Midbrain (tissue), 1 donor: Measurements from ENCODE around the gene ARRB1.
"Not testable (repeated sequence)": the region's sequence is repeated elsewhere in the genome, so short reads cannot be mapped to it uniquely, and the experiment has no call there.

Experiments used
- DNase-seq: peaks from one replicate; lab custom pipeline; 2025; lab: John Stamatoyannopoulos, UW

Gene ARRB1

DNA sequence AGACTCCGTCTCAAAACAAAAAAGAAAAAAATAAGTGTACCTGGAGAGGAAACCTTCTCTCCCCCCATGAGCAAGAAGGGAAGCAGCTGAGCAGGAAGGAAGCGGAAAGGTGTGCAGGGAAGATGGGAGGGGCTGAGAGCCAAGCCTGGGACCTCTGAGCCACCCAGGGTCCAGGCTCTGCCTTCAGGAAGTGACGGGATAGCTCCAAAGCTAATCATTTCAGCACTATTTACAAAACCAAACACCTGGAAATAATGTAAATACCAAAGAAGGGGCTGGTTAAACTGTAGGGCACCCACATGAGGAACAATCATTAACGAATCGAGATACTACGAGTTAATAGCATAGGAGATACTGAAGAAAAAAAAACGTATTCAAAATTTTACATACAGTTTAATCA is 27.9 kb downstream of the ARRB1 start:
- no peak for DNase-seq

DNA sequence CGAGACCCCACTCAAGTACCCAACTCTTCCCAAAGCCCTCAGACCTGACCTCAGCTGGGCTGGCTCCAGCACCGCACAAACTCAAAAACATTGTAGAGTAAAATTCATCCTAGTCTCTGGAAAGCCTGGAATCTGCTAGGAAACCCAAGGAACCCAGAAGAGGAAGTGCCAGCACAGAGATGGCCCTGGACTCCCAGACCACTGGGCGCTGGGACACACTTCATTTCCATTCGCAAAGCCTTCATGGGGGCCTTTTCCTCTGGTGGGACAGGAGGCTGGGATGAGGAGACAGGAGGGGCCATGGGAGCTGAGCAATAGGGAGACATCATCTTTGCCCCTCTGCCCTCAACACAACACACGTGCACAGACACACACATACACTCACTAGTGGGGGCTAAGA is 30.8 kb downstream of the ARRB1 start:
- no peak for DNase-seq

DNA sequence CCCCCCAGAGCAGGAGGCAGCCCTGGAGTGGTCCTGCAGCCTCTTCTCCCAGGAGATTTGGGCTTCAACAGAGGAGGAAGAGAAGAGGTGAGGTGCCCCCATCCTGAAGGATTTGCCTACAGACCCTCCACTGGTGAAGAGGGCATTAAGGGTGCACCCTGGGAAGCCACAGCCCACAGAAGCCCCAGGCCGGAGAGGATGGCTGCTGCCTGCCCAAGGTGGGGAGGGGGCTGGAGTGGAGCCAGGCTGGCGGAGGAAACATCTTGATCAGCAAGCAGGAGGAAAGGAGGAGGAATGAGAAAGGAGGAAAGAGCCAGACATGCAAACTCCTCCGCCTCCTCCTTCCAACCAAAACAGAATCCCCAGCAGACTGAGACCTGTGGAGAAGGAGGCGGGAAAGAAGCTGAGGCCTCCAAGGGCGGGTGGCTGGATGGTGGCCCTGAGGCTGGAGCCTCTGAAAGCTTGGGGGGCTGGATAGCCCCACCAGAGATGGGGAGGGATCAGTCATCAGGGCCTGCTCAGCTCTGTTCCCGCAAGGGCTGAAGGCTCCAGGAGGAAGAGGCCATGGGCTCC is 31.3 kb downstream of the ARRB1 start:
- DNase-seq = no peak

DNA sequence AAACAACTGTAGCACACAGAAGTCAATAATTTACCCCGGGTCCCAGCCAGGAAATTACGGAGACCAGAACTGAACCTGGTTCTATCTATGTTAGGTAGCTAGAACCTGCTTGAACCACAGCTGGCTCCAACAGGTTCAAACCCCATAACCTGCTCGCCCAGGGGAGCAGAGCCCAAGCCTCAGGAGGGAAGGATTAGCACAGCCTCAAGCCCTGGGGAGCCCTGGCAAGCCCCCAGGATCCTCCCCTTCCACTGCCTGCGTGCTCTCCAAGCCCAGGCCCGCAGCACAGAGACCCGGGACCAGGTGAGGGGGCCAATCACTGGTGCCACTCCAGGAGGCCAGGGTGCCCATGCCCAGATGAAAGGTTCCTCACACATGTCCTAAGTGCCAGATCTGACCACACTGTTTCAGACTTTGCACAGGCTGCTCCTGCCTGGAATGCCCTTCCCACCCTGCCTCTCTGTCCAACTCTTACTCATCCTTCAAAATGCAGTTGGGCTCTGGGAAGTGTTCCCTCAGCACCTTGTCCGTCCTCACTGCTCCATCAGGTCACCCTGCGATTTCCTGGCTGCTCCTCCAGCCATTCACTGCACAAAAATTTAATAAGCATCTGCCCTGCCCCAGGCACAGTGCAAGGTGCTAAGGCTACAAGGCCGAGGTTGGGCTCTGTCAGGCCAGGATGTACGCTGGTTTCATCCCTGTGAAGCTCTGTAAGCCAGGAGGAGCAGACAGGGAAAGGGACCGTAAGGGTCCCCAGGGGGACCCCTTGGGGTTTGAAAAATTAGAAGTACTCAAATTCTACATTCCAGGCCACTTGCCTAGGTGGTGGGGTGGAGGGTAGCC is 32.2 kb downstream of the ARRB1 start:
- no peak for DNase-seq

DNA sequence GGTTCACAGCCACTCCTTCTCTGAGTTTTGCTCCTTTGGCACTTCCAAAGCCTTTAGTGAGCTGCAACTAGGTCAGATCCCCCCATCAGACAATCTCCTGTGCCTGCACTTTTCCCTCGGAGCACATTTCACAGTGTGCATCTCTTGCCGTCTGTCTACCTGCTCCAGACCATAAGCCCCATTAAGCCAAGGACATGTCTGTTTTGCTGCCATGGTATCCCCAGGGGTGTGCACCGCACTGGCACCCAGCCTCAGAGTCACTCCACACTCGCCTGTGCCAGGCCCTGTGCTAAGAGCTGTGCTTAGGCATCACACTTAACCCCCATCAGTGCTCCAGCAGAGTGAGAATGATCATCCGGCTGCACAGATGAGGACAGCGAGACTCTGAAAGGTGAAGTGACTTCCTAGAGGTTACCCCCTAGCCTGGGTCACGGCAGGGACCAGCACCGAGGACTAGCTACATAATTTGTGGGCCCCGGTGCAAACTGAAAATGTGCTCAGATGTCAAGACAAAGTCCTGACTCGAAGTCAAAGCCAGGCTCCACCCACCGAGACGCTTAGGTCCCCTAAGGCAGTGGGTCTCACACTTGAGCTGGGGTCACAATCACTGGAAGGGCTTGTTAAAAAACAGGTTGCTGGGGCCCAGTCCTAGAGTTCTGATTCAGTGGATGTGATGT is 33.9 kb downstream of the ARRB1 start:
- DNase-seq = no peak

DNA sequence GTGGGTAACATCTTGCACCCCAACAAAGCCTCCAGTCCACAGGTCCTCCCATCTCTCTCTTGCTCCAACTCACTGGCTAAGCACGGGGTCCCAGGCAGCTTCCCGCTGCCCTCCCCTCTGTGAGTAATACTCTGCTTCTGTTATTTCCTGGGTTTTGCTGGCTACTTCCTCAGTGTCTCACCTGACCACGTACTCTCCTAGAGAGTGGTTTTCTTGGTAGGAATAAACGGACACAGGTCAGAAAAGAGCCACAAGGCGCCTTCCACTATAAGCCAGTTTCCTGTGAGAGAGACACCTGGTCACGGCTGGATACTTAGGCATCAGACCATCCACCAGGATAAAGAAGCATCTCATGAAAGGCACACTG is 36.0 kb downstream of the ARRB1 start:
- no peak for DNase-seq

DNA sequence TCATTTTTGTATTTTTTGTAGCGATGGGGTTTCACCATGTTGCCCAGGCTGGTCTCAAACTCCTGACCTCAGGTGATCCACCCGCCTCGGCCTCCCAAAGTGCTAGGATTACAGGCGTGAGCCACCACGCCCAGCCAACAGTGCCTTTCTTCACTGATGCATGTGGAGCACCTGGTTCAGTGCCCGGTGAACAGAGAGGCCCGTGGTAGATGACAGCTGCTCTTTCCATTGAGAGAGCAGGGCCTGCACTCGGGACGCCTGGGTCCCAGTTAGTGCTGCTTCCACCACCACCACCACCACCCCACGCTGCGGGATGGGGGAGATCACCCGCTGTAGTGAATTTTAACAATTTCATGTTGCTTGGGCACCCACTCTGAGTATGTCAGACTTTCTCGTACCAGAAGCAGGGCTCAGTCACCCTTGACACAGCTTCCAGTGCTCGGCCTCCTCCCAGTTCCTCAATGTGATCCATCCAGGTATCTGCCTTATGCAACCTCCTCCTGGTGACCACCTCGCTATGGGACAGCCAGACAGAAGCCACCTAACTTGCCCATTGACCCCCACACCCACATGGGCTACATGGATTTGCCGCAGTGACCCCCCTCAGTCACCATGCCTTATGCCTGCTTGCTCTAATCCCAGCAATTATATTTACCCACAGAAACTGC is 36.6 kb downstream of the ARRB1 start:
- no peak for DNase-seq

DNA sequence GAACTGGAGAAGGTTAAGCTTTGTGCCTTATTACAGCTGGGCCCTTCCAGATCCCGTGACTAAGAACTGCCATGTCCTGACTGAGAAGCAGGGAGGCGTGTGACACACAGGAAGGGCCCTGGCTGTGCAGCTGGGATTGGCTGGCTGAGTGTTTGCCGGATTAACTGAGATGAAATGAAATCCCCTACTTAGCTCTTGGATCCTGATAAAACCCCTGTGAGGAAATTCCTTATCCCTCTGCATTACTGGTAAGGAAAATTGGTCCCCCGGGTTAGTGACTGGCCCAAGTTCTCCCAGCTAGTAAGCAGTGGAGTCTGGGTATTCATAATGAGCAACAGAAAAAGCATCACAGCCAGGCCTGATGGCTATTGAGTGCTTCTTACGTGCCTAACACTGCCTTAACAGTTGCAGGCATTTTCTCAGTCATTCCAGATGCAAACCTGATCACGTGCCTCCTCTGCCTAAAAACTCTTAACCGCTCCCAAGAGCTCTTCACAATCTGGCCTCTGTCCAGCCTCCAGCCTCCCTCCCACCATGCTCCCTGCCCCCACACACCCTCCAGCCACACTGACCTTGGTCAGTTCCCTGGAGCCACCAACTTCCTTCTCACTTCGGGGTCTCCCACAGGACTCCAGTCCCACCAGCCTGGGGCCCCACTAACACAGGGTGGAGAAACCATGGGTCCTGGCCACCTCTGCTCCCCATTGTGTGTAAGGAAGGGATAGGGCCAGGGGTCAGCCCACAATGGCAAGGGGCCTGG is 37.8 kb downstream of the ARRB1 start:
- DNase-seq = peak; percentile 17

DNA sequence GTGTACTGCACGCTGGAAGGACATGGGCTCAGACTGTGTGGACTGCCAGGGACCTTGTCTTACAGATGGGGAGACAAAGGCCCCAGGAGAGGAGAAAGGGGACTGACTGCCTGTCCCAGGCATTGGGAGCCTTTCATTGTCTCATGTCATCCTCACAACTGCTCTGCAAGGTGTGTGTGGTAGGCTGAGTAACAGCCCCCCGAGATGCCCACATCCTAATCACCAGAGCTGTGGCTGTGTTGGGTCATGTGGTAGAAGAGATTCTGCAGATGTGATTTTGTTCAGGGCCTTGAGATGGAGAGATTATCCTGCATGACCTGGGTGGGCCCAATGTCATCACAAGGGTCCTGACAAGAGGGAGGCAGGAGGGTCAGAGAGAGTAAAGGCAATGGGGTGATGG is 39.1 kb downstream of the ARRB1 start:
- DNase-seq = no peak

DNA sequence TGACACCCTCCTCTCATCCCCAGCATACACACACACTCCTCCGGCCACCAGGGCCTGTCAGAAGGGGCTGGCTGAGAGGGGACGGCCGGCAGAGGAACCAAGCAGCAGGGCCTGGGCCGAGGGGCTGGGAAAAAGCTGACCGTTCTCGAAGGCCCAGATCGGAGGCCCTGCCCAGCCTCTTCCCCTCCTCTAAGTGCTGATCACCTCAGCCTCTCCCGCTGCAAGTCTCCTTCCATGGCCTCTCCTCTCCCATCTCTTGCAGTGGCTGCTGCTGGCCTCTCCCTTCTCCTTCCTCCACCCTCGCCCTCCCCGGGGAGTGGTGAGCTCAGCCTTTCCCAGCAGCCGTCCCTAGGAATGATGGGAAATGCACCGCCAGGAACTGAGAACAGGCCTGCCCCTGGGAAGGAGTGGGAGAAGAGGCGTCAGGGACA is 39.6 kb downstream of the ARRB1 start:
- DNase-seq = peak; percentile 67

DNA sequence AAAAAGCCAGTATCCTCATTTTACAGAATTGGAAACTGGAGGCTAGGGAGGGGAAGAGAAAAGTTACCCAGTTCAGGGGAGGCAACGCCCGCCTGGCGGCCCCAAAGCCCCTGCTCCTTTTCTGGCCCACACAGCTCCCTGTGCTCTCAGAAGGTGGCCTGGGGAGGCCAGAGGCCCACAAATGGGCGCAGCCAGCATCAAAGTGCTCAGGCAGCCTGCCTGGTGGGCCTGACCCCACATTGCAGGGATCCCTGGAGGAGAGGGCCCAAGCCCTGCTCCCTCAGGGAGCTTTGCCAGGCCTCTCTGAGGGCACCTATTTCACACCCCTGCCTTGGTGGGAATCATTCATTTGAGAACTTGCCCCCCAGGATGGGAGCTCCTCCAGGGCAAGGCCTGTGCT is 42.5 kb downstream of the ARRB1 start:
- no peak for DNase-seq

DNA sequence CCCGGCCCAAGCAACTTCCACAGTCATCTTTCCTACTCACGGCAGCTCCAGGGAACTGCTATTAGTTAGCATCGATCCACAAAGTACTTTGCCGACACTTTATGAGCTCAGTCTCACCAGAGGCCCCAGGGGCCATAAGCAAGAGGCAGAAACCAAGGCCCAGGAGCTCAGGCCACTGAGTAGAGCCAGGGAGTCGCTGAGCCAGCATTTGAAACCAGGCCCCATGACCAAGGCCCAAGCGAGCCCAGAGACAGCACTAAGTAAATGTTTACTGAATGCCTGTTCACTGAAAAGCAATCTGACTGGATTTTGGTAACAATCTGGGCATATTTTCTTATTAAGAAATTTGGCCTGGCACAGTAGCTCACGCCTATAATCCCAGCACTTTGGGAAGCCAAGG is 43.3 kb downstream of the ARRB1 start:
- DNase-seq = no peak

DNA sequence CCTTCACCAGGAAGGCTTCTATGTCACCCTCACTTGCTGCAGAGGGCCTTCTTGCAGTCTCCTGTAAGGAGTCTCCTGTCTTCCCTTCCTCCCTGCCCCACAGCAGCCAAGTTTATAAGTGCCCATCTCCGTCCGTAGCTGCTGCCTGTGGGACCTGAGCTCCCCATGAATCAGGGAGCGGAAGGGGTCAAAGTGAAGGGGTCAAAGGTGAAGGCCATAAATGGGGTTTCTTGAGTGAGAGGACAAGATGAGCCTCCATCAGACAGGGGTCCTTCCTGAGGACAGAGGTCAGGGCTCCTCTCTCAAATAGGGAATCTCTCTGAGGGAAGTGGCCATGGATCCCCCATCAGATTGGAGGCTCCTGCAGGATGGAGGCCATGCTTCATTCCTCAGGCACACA is 44.4 kb downstream of the ARRB1 start:
- DNase-seq = no peak

DNA sequence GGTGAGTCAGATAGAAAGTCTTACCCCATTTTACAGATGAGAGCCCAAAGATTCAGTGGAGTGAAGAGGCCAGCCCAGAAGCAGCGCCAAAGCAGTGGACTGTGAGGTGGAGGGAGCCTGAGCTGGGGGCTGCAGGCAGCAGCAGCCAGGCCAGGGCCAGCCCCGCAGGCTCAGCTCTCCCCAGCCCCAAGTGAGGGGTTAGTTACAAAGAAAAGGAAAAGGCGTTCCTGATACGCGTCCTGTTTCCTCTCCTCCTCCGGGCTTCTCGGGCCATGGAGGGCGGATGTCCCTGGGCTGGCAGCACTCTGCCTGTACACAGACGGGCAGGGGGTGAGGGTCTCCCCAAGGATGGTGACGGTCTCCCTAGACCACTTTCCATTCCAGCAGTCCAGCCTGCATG is 44.9 kb downstream of the ARRB1 start:
- no peak for DNase-seq

DNA sequence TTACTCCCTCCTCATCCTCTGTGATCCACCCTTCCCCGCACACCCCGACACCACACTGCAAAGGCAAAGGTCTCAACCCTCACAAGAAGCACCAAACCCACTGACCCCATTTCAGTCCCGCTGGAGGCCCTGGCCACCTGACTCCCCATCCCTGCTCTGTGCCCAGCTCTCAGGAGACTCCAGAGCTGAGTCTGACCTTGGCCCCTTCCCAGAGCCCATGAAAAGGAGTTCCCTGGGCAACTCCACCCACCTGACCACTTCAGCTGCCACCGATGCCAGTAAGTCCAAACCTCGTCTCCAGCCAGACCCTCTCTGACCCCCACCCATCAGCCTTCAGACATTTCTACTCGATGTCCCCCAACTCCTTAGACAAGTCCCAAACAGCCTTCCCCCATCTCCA is 45.5 kb downstream of the ARRB1 start:
- DNase-seq = peak; percentile 25

DNA sequence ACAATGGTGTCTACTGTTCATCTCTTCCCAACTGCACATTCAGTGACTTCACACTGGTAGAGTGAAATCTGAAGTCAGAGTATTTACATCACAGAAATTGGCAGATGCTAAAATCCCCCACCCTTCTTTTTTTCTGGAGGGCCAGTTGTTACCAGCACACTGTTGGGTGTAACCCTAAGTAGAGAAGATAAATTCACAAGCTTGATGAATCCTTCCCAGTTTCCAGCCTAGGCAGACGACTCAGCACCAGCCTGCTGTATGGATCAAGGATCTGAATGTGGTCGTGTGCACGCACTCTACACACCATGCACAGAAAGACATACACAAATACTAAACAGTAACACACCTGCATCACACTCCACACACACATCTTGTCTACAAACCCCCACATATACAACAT is 46.0 kb downstream of the ARRB1 start:
- DNase-seq = no peak

DNA sequence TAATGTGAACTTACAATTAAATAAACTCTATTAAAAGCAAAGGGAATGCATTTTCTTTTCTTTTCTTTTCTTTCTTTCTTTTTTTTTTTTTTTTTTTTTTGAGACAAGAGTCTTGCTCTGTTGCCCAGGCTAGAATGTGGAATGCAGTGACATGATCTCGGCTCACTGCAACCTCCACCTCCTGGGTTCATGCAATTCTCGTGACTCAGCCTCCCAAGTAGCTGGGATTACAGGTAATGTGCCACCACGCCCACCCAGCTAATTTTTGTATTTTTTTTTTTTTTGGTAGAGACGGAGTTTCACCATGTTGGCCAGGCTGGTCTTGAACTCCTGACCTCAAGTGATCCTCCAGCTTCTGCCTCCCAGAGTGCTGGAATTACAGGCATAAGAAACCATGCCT is 46.5 kb downstream of the ARRB1 start:
- not testable (repeated sequence) for DNase-seq

DNA sequence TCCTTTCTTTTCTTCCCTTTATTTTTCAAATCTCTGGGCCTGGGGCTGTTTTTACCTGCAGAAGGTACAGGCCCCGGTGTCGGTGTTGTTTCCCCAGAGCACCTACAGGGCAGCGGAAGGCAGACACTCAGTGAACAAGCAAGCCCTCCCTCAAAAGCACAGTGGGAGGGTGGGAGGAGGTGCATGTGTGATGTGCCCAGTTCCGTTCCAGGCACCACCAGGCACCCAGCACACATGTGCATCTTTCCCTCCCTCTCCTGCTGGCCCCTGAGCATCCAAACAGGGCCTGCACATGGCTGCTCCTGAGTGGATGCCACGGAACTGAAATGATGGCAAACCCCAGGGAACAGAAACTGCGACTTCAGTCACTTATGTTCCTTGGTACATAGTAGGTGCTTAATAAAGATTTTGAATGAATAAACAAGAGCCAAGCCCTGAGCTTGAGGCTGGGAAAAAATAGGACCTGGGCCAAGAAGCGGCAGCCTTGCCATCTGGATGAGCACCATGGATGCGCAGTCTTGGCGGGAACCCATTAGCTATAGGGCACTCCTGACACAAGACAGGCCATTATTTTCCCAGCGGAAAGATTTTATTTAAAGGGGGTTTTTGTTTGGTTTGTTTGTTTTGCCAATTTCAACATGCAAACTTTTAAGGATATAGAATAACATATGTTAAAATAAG is 47.8 kb downstream of the ARRB1 start:
- peak; percentile 53 for DNase-seq

DNA sequence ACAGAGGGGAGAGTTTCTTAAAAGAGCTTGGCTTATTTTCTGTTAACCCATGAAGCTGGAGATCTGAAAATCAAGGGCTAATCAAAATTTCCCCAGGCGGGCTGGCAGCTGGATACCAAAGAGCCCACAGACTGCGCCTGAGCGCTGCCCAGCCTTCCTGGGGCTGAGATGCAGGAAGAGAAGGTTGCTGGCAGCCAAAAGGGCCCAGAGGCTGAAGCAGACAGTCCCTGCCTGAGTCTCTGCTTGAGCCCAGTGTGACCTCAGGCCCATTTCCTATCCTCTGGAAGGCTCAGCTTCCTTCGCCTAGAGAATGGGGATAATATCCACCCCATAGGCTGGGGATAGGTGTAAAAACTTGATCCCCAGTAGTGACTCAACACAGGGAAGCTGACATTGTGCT is 49.1 kb downstream of the ARRB1 start:
- DNase-seq = no peak

DNA sequence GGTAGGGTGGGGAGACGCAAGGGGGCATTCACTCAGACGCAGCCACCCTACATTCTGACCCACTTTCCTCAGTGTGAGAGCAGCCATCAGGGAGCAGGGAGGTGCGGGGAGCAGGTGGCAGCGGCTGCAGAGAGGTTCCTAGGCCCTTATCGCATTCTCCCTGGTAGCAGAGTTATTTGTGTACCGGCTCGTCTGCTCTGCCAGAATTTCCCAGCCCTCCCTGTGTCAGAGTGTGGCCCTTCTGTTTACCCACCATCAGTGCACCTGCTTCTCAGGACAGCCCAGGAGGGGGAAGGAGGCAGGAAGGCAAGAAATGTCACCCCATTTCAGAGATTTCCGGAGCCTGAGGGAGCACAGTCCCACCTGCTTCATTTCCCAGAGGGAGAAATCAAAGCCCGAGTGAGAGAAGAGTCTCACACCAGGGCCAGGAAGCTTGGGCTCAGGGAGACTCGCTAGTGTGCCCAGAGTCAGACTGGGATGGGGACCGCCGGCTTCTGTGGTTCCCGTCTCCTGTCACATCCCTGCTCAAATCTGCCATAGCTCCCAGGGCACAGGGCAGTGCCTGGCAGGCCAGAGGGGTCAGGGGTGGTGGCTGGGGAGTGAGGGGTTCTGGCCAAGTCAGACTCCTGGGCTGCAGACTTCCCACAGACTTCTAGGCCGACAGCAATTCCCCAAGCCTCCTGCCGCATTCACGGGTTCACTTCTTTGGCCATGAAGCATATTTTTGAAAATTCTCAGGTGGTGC is 49.7 kb downstream of the ARRB1 start:
- no peak for DNase-seq

DNA sequence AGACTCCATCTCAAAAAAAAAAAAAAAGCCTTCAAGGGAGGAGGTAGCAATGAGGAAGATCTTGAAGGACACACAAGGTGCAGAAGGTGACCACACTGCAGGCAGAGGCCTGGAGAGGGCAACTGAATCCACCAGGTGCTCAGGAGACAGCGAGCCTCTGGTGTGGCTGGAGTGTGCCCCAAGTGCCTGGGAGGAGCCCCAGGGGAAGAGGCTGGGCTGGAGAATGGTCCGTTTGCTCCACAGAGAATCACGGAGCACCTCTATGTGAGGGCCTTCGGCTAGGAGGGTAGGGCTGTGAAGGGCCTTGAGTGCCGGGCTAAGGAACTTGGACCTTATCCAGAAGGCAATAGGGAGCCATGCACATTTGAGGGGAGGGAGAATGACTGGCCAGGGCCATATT is 50.3 kb downstream of the ARRB1 start:
- DNase-seq = no peak
